ENCODE data around the gene G6PC1. TPM values are rescaled to one million over a fixed set of nuclear protein-coding genes. Genes with fewer than 3 reads are reported as not detected.
"Not testable (repeated sequence)": the region's sequence is repeated elsewhere in the genome, so short reads cannot be mapped to it uniquely, and the experiment has no call there.

The G6PC1 gene
- total RNA-seq, 1 donor from 2014 or later = not detected

DNA sequence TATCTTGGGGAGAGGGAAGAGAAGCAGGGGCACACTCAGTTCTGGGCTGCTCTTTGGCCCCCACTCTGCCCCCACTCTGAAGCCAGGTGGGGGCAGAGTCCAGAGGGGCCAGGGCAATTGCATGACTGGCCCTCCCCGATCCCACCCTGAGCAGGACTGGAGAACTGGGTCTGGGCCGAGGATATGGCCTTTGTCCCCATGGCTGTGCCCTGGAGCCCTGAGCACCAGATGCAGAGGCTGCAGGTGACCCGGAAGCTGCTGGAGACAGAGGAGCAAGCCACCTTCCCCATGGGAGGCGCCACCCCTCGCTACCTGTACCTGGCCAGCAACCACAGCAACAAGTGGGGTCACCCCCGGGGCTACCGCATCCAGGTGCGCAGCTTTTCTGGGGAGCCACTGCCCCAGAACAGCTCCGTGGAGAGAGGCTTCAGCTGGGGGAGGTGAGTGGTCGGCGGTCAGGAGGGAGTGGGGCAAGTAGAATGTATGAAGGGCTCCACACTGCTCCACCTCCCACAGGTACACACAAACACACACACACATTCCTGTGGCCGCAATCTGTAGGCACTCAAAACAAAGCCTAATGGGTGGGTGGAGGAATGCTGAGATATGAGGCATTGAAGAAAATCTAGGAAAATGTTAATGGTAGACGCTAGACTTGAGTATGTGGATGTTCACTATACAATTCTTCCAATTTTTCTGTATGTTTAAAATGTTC lies 28.2 kb upstream of the G6PC1 start:
- no peak for DNase-seq (ENCODE audit: low read depth, low spot score)
- peaks cover 10% of the 10 kb centered on the region for H3K9me3 Mint-ChIP-seq
- TF ChIP-seq, protein P1, sequence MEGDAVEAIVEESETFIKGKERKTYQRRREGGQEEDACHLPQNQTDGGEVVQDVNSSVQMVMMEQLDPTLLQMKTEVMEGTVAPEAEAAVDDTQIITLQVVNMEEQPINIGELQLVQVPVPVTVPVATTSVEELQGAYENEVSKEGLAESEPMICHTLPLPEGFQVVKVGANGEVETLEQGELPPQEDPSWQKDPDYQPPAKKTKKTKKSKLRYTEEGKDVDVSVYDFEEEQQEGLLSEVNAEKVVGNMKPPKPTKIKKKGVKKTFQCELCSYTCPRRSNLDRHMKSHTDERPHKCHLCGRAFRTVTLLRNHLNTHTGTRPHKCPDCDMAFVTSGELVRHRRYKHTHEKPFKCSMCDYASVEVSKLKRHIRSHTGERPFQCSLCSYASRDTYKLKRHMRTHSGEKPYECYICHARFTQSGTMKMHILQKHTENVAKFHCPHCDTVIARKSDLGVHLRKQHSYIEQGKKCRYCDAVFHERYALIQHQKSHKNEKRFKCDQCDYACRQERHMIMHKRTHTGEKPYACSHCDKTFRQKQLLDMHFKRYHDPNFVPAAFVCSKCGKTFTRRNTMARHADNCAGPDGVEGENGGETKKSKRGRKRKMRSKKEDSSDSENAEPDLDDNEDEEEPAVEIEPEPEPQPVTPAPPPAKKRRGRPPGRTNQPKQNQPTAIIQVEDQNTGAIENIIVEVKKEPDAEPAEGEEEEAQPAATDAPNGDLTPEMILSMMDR (conservative IDR thresholded peaks at IDR 0.05) = no peak

DNA sequence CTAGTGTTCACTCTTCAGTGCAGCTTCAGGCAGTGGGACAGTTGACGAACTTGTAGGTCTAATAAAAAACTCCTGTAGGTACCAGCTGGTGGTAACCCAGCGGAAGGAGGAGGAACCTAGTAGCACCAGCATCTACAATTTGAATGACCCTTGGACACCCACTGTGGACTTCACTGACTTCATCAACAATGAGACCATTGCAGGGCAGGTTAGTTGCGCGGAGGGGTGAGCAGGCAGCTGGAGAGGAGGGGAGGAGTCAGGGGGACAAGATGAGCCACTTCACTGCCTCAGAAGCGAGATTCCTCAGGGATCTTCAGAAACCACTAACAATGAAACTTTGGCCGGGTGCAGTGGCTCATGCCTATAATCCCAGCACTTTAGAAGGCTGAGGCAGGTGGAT lies 27.3 kb upstream of the G6PC1 start:
- Mint-ChIP-seq H3K4me3 (no peak overlapping the region), H3K9me3 (peaks cover 10% of the 10 kb centered on the region), H3K27me3 (ENCODE audit: low read depth) (peaks cover 32% of the 10 kb centered on the region), H3K4me1 (peaks cover 2% of the 10 kb centered on the region), H3K36me3 (ENCODE audit: low read depth) (peaks cover 3% of the 10 kb centered on the region), H3K27ac (ENCODE audit: unreplicated experiment) (no peak overlapping the region)
- TF ChIP-seq, protein P1 (conservative IDR thresholded peaks at IDR 0.05) = no peak
- DNase-seq (ENCODE audit: low read depth, low spot score) = no peak

More for the DNA sequence above, 28.2 kb upstream of the G6PC1 start:
- H3K4me1 Mint-ChIP-seq = no peaks in the 10 kb centered on the region
- peaks cover 23% of the 10 kb centered on the region for H3K27me3 Mint-ChIP-seq (ENCODE audit: low read depth)
- H3K4me3 Mint-ChIP-seq = no peak overlapping the region
- H3K27ac Mint-ChIP-seq (ENCODE audit: unreplicated experiment) = no peak overlapping the region
- H3K36me3 Mint-ChIP-seq (ENCODE audit: low read depth) = peaks cover 3% of the 10 kb centered on the region

DNA sequence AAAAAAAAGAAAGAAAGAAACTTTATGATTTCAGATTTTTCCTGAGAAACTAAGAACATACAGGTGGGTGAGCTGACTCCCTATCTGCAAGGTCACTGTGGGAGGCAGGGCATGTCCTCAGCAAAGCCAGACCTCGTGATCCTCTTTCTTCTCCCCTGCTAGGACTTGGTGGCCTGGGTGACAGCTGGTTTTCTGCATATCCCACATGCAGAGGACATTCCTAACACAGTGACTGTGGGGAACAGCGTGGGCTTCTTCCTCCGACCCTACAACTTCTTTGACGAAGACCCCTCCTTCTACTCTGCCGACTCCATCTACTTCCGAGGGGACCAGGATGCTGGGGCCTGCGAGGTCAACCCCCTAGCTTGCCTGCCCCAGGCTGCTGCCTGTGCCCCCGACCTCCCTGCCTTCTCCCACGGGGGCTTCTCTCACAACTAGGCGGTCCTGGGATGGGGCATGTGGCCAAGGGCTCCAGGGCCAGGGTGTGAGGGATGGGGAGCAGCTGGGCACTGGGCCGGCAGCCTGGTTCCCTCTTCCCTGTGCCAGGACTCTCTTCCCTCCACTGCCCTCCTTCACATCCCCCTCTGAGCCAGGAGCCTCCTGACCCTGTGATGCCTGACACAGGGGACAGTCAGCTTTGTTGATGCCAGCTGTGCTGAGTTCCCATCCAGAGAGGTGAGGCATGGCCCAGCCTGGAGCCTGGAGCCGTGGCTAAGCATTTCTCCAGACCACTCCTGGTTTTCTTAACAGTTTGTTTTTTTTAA lies 26.5 kb upstream of the G6PC1 start:
- DNase-seq (ENCODE audit: low read depth, low spot score); H3K4me1 Mint-ChIP-seq: not testable (repeated sequence)
- H3K27me3 Mint-ChIP-seq (ENCODE audit: low read depth) = peaks cover 40% of the 10 kb centered on the region

DNA sequence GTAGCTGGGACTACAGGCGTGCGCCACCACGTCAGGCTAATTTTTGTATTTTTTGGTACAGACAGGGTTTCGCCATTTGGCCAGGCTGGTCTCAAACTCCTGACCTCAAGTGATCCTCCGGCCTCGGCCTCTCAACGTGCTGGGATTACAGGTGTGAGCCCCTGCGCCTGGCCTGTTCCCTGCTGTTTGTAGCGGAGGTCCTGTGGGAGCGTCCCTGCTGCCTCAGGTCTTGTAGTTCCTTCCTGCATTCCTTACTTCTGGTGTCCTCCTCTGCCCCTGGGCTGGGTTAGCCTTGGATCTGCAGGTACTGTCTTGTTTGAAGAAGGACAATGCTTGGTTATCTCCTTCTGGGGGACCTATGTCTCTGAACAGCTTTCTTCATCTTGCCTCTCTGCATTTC lies 23.6 kb upstream of the G6PC1 start:
- peaks cover 6% of the 10 kb centered on the region for H3K4me1 Mint-ChIP-seq
- no peaks in the 10 kb centered on the region for H3K9me3 Mint-ChIP-seq
- TF ChIP-seq, protein P1 (conservative IDR thresholded peaks at IDR 0.05) = no peak
- H3K36me3 Mint-ChIP-seq (ENCODE audit: low read depth) = no peaks in the 10 kb centered on the region
- H3K27ac Mint-ChIP-seq (ENCODE audit: unreplicated experiment) = no peak overlapping the region
- peaks cover 61% of the 10 kb centered on the region for H3K27me3 Mint-ChIP-seq (ENCODE audit: low read depth)
- no peak overlapping the region for H3K4me3 Mint-ChIP-seq
- no peak for DNase-seq (ENCODE audit: low read depth, low spot score)

More for the DNA sequence above, 26.5 kb upstream of the G6PC1 start:
- not testable (repeated sequence) for H3K36me3 Mint-ChIP-seq (ENCODE audit: low read depth); H3K4me3 Mint-ChIP-seq; H3K27ac Mint-ChIP-seq (ENCODE audit: unreplicated experiment)
- peaks cover 10% of the 10 kb centered on the region for H3K9me3 Mint-ChIP-seq

DNA sequence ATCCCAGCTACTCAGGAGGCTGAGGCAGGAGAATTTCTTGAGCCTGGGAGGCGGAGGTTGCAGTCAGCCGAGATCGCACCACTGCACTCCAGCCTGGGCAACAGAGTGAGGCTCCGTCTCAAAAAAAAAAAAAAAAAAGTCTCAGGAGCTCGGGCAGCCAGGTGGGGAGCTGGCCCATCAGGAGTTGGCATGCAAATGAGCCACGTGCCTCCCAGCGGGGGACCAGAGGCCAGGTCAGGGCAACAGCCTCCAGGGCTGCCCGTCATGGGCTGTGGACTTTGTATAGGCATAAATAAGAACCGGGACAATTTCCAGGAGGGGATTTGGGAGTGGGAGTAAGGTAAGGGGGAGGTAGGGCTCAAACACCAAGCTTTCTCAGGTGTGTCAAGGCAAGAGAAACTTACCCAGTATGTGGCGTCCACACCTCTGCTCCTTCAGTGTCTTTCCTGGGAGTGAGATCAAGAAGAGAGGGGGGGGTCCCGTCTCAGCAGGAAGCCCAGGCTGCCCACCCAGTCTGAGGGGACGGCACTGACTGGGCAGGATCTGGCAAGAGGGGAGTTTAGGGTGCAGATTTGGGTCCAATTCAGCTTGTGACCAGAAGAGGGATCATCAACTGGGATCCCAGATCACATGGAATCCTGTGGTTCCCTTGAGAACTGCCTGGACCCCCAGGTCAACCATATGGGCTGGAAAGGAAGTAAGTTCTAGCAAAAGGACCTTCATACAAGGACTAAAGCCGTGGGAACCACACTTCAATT lies 22.3 kb upstream of the G6PC1 start:
- no peak overlapping the region for H3K4me3 Mint-ChIP-seq
- TF ChIP-seq, protein P1 (conservative IDR thresholded peaks at IDR 0.05) = no peak
- no peak overlapping the region for H3K27ac Mint-ChIP-seq (ENCODE audit: unreplicated experiment)
- H3K36me3 Mint-ChIP-seq (ENCODE audit: low read depth) = no peaks in the 10 kb centered on the region
- H3K4me1 Mint-ChIP-seq = peaks cover 6% of the 10 kb centered on the region
- DNase-seq (ENCODE audit: low read depth, low spot score) = no peak
- H3K27me3 Mint-ChIP-seq (ENCODE audit: low read depth) = peaks cover 56% of the 10 kb centered on the region
- H3K9me3 Mint-ChIP-seq = no peaks in the 10 kb centered on the region

All from neural crest cell (in vitro differentiated cells).